Activated B cell treated with CpG ODN at 0.5 μM for 24 hours (primary cell): Measurements from ENCODE around the gene PCDHGA12. TPM values are rescaled to one million over a fixed set of nuclear protein-coding genes. Genes with fewer than 3 reads are reported as not detected.
"Not testable (repeated sequence)": the region's sequence is repeated elsewhere in the genome, so short reads cannot be mapped to it uniquely, and the experiment has no call there.

Experiments
- ATAC-seq: fragments of 200-7000 bp; cut with Tn5 transposase; one replicate; pipeline ENCODE4 v1.10.0; 2021; ENCODE audit warnings: low read depth, mild to moderate bottlenecking, moderate library complexity
- CTCF ChIA-PET: fragments of 350-600 bp; sonication (Branson Sonifier 250); formaldehyde crosslinking; loops from one replicate; lab custom pipeline; 2021; ENCODE audit warnings: antibody characterized with exemption; lab: Charles Lee
- POLR2A ChIA-PET: fragments of 350-600 bp; sonication (Branson Sonifier 250); formaldehyde crosslinking; loops from one replicate; lab custom pipeline; 2021; ENCODE audit warnings: antibody characterized with exemption; lab: Charles Lee
- DNase-seq: peaks from one replicate; pipeline ENCODE4 v3.0.0; 2022
- H3K27ac Mint-ChIP-seq: one replicate; pipeline ENCODE4 v1.8.0; 2020; ENCODE audit warnings: mixed read lengths
- H3K27me3 Mint-ChIP-seq: one replicate; pipeline ENCODE4 v1.8.0; 2021; ENCODE audit warnings: mixed read lengths
- H3K36me3 Mint-ChIP-seq: one replicate; pipeline ENCODE4 v1.8.0; 2021; ENCODE audit warnings: low read depth, mixed read lengths
- H3K4me1 Mint-ChIP-seq: one replicate; pipeline ENCODE4 v1.8.0; 2021; ENCODE audit warnings: mixed read lengths
- H3K4me3 Mint-ChIP-seq: one replicate; pipeline ENCODE4 v1.8.0; 2020; ENCODE audit warnings: mild to moderate bottlenecking, mixed read lengths
- H3K9me3 Mint-ChIP-seq: one replicate; pipeline ENCODE4 v1.8.0; 2020; ENCODE audit warnings: mixed read lengths
- intact Hi-C: fragments of 100-400 bp; cut with micrococcal nuclease; formaldehyde crosslinking; loops from one replicate; pipeline ENCODE4 v1.15.1; 2024
- total RNA-seq: library from RNA; stranded (reverse); gene quantifications from 2 replicates; pipeline ENCODE4 v1.2.3, GENCODE V29; 2022
- TF ChIP-seq, protein P1 (sequence below): fragments of 200-600 bp; IDR thresholded peaks from one replicate; pipeline ENCODE4 v1.8.0; 2022; ENCODE audit warnings: antibody characterized with exemption, mild to moderate bottlenecking

The PCDHGA12 gene
- total RNA-seq, 1 donor from 2014 or later: 1.6 TPM

DNA sequence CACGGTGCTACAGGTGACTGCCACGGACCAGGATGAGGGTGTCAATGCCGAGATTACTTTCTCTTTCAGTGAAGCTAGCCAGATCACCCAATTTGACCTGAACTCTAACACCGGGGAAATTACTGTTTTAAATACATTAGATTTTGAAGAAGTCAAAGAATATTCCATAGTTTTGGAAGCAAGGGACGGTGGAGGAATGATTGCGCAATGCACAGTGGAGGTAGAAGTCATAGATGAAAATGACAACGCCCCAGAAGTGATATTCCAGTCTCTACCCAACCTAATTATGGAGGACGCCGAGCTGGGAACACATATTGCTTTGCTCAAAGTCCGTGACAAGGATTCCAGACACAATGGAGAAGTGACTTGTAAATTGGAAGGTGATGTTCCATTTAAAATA is 41.6 kb upstream of the PCDHGA12 start:
- intact Hi-C loops: no loop called here
- no peaks in the 10 kb centered on the region for H3K4me1 Mint-ChIP-seq
- ATAC-seq (no peak), DNase-seq (no peak)
- H3K9me3 Mint-ChIP-seq: peaks cover 29% of the 10 kb centered on the region
- CTCF ChIA-PET: no interaction called here
- H3K27me3 Mint-ChIP-seq: peaks cover 60% of the 10 kb centered on the region
- H3K4me3 Mint-ChIP-seq: no peak overlapping the region
- TF ChIP-seq, protein P1, sequence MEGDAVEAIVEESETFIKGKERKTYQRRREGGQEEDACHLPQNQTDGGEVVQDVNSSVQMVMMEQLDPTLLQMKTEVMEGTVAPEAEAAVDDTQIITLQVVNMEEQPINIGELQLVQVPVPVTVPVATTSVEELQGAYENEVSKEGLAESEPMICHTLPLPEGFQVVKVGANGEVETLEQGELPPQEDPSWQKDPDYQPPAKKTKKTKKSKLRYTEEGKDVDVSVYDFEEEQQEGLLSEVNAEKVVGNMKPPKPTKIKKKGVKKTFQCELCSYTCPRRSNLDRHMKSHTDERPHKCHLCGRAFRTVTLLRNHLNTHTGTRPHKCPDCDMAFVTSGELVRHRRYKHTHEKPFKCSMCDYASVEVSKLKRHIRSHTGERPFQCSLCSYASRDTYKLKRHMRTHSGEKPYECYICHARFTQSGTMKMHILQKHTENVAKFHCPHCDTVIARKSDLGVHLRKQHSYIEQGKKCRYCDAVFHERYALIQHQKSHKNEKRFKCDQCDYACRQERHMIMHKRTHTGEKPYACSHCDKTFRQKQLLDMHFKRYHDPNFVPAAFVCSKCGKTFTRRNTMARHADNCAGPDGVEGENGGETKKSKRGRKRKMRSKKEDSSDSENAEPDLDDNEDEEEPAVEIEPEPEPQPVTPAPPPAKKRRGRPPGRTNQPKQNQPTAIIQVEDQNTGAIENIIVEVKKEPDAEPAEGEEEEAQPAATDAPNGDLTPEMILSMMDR: no peak
- peaks cover 2% of the 10 kb centered on the region for H3K36me3 Mint-ChIP-seq
- H3K27ac Mint-ChIP-seq: no peak overlapping the region
- POLR2A ChIA-PET: no interaction called here

GRCh38 chr5:141389153-141390042 is 40.9 kb upstream of the PCDHGA12 start:
- no peak overlapping the region for H3K27ac Mint-ChIP-seq
- POLR2A ChIA-PET: no interaction called here
- ATAC-seq (no peak), DNase-seq (no peak)
- H3K36me3 Mint-ChIP-seq: peaks cover 2% of the 10 kb centered on the region
- intact Hi-C loops: no loop called here
- no peak overlapping the region for H3K4me3 Mint-ChIP-seq
- H3K9me3 Mint-ChIP-seq: peaks cover 25% of the 10 kb centered on the region
- CTCF ChIA-PET: no interaction called here
- no peaks in the 10 kb centered on the region for H3K4me1 Mint-ChIP-seq
- peaks cover 58% of the 10 kb centered on the region for H3K27me3 Mint-ChIP-seq
- TF ChIP-seq, protein P1: no peak

DNA sequence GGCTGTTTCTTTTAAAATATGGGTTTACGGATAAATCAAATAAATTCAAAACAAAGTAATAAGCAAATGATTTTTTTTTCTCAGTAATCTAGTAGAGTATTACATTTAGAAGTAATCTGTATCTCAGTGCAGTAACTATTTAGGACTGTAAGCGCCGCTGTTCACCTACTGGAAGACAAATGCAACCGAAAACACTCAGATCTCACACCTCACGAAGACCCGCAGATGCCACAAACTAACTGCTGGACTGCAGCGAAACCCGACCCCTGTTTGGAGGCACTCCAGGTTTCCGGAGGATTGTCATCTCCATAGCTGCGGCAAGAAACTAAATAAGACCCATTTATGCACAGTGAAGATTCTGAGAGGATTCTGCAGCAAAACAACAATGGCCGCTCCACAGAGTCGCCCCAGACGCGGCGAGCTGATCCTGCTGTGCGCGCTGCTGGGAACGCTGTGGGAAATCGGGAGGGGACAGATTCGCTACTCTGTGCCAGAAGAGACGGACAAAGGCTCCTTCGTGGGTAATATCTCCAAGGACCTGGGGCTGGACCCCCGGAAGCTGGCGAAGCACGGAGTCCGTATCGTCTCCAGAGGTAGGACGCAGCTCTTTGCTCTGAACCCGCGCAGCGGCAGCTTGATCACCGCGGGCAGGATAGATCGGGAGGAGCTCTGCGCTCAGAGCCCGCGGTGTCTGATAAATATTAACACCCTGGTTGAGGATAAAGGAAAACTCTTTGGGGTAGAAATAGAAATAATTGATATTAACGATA is 37.7 kb upstream of the PCDHGA12 start, which contains the start of gene PCDHGA8:
TSS of gene PCDHGA8 (plus strand) at position 205 of the 770 bp plus-strand sequence. CDS start at position 386, 181 bp downstream.
- H3K4me1 Mint-ChIP-seq: no peaks in the 10 kb centered on the region
- H3K4me3 Mint-ChIP-seq: no peak within 1 kb of the TSS
- peaks cover 19% of the 10 kb centered on the region for H3K9me3 Mint-ChIP-seq
- peaks cover 2% of the 10 kb centered on the region for H3K36me3 Mint-ChIP-seq
- no peak for DNase-seq
- H3K27me3 Mint-ChIP-seq: peaks cover 54% of the 10 kb centered on the region
- CTCF ChIA-PET: interaction anchor here (1.2 kb wide), 1 partner anchor 175 kb away, joined by 3 read pairs; no protein-coding TSS in a partner anchor
- ATAC-seq: no peak
- H3K27ac Mint-ChIP-seq: no peak within 1 kb of the TSS
- TF ChIP-seq, protein P1: no peak
- POLR2A ChIA-PET: no interaction called here
- intact Hi-C loops: no loop called here

GRCh38 chr5:141393267-141393666 is 37.0 kb upstream of the PCDHGA12 start:
- Mint-ChIP-seq H3K4me1 (no peaks in the 10 kb centered on the region), H3K36me3 (peaks cover 2% of the 10 kb centered on the region), H3K27ac (no peak overlapping the region), H3K9me3 (peaks cover 19% of the 10 kb centered on the region), H3K4me3 (no peak overlapping the region), H3K27me3 (peaks cover 53% of the 10 kb centered on the region)
- ATAC-seq (no peak), DNase-seq (no peak)
- TF ChIP-seq, protein P1: no peak
- intact Hi-C loops: no loop called here
- ChIA-PET CTCF (no interaction called here), POLR2A (no interaction called here)

DNA sequence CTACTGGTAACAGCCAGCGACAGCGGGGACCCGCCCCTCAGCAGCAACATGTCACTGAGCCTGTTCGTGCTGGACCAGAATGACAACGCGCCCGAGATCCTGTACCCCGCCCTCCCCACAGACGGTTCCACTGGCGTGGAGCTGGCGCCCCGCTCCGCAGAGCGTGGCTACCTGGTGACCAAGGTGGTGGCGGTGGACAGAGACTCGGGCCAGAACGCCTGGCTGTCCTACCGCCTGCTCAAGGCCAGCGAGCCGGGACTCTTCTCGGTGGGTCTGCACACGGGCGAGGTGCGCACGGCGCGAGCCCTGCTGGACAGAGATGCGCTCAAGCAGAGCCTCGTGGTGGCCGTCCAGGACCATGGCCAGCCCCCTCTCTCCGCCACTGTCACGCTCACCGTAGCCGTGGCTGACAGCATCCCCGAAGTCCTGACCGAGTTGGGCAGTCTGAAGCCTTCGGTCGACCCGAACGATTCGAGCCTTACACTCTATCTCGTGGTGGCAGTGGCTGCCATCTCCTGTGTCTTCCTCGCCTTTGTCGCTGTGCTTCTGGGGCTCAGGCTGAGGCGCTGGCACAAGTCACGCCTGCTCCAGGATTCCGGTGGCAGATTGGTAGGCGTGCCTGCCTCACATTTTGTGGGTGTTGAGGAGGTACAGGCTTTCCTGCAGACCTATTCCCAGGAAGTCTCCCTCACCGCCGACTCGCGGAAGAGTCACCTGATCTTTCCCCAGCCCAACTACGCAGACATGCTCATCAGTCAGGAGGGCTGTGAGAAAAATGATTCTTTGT is 35.7 kb upstream of the PCDHGA12 start:
- H3K36me3 Mint-ChIP-seq, ATAC-seq, DNase-seq, H3K4me1 Mint-ChIP-seq, H3K4me3 Mint-ChIP-seq, intact Hi-C loops, H3K27ac Mint-ChIP-seq, POLR2A ChIA-PET: not testable (repeated sequence)
- Mint-ChIP-seq H3K27me3 (peaks cover 52% of the 10 kb centered on the region), H3K9me3 (peaks cover 22% of the 10 kb centered on the region)
- CTCF ChIA-PET: interaction anchor here (1.1 kb wide), 1 partner anchor 25 kb away, joined by 3 read pairs; the partner anchor contains the start of gene PCDHGB3

GRCh38 chr5:141397756-141398551 is 32.4 kb upstream of the PCDHGA12 start, which contains the start of gene PCDHGB5:
Gene PCDHGB5, plus strand, starts transcription at chr5:141397947. Its CDS starts 181 bp downstream, at chr5:141398128.
- H3K4me1 Mint-ChIP-seq, intact Hi-C loops, DNase-seq, H3K27ac Mint-ChIP-seq, H3K36me3 Mint-ChIP-seq, POLR2A ChIA-PET: not testable (repeated sequence)
- Mint-ChIP-seq H3K9me3 (peaks cover 17% of the 10 kb centered on the region), H3K4me3 (peak within 1 kb of the TSS; percentile 60), H3K27me3 (peaks cover 50% of the 10 kb centered on the region)
- CTCF ChIA-PET: interaction anchor here (0.7 to 1.8 kb wide), 7 partner anchors 10 to 169 kb away, joined by 3 to 6 read pairs (median 3); partner anchors contain the start of genes PCDHGA6, PCDHGB3 and PCDHGB6
- ATAC-seq: peak; percentile 98
